Duodenal mucosa (tissue), 2 donors: ENCODE data around the gene CUEDC1.

ENCODE experiments used
- H3K27ac ChIP-seq: one replicate; pipeline ENCODE4 v1.7.0; 2013; ENCODE audit warnings: low read depth, low read length
- H3K27me3 ChIP-seq, 2 donors: one replicate each; pipeline ENCODE4 v1.7.0; 2013; ENCODE audit warnings: low read length in 2 of 2, control low read depth in 1 of 2; ENCODE audit not compliant: insufficient read depth in 2 of 2, control insufficient read depth in 1 of 2
- H3K36me3 ChIP-seq, 2 donors: one replicate each; pipeline ENCODE4 v1.7.0; 2013; ENCODE audit warnings: low read length in 2 of 2, control low read depth in 1 of 2; ENCODE audit not compliant: insufficient read depth in 2 of 2, control insufficient read depth in 1 of 2
- H3K4me1 ChIP-seq, 2 donors: one replicate each; pipeline ENCODE4 v1.7.0; 2013; ENCODE audit warnings: low read length in 2 of 2, control low read depth in 1 of 2; ENCODE audit not compliant: insufficient read depth in 2 of 2, control insufficient read depth in 1 of 2
- H3K4me3 ChIP-seq, 2 donors: one replicate each; pipeline ENCODE4 v1.7.0; 2013; ENCODE audit warnings: low read length in 2 of 2, low read depth in 1 of 2
- H3K9ac ChIP-seq, 2 donors: one replicate each; pipeline ENCODE4 v1.7.0; 2013; ENCODE audit warnings: low read length in 2 of 2, low read depth in 1 of 2
- H3K9me3 ChIP-seq, 2 donors: one replicate each; pipeline ENCODE4 v1.7.0; 2013; ENCODE audit warnings: low read length in 2 of 2, control low read depth in 1 of 2; ENCODE audit not compliant: control insufficient read depth in 1 of 2

Gene CUEDC1

DNA sequence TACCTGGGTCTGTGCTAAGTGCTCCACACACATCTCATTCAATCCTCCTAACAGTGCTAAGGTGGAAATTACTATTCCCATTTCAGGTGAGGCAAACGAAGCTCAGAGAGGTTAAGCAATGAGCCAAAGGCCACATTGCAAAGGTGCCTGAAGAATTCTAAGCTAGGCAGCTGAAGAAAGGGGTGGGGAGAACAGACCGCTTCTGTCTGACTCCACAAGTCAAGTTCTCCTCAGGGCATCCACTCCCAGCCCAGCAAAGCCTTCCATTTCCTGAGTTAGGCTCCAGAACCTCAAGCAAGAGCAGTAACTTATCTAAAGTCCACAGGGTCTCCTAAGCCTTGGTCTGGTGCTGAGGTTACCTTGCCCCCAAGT, 78.4 kb downstream of the CUEDC1 start:
- Histone ChIP-seq H3K4me1 (peaks cover 29 to 38% of the 10 kb centered on the region in 2 donors), H3K27ac (no peak overlapping the region), H3K9ac (no peak overlapping the region)

DNA sequence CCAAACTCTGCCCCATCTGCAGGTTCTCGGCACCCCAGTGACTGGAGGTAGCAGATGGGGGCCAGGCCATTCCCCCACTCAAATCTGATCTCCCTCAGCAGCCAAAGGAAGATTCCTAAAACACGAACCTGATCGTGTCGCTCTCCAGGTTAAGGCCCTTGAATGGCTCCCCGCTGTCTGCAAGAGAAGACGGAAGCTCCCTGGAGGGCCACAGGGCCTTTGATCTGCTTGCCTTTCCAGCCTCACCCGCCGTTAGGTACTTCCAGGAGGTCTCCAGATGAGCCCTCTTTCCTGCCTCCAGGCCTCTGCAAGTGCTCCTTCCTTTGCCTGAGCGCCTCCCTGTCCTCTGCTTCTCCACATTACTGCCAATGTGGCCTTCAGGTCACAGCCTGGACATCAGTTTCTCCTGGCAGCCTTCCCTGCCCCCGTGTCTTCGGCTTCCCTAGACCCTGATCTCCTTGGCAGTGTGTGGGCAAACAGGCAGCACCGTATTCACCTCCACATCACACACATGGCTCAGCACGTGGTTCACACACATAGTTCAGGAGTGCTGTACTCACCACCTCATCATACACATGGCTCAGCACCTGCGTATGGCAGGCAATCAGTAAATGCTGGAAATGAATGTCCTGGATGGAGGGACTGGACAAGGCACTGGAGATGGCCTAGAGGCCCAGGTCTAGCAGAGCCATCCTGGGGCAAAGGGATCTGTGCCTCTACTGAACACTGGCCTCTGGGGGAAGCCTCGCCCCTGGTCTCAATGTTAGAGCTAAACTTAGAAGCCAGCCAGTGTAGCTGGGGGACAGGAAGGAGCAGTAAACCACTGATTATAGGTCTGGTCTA, 79.0 kb downstream of the CUEDC1 start:
- no peaks in the 10 kb centered on the region for H3K9me3 ChIP-seq
- H3K27ac ChIP-seq, result no peak overlapping the region
- no peak overlapping the region for H3K4me3 ChIP-seq
- no peaks in the 10 kb centered on the region for H3K27me3 ChIP-seq
- no peak overlapping the region for H3K9ac ChIP-seq
- peaks cover 6 to 20% of the 10 kb centered on the region in 2 donors for H3K36me3 ChIP-seq
- peaks cover 29 to 38% of the 10 kb centered on the region in 2 donors for H3K4me1 ChIP-seq

More for the DNA sequence above, 78.4 kb downstream of the CUEDC1 start:
- H3K9me3 ChIP-seq, result no peaks in the 10 kb centered on the region
- H3K4me3 ChIP-seq, result no peak overlapping the region
- H3K27me3 ChIP-seq, result no peaks in the 10 kb centered on the region
- peaks cover 6 to 20% of the 10 kb centered on the region in 2 donors for H3K36me3 ChIP-seq

DNA sequence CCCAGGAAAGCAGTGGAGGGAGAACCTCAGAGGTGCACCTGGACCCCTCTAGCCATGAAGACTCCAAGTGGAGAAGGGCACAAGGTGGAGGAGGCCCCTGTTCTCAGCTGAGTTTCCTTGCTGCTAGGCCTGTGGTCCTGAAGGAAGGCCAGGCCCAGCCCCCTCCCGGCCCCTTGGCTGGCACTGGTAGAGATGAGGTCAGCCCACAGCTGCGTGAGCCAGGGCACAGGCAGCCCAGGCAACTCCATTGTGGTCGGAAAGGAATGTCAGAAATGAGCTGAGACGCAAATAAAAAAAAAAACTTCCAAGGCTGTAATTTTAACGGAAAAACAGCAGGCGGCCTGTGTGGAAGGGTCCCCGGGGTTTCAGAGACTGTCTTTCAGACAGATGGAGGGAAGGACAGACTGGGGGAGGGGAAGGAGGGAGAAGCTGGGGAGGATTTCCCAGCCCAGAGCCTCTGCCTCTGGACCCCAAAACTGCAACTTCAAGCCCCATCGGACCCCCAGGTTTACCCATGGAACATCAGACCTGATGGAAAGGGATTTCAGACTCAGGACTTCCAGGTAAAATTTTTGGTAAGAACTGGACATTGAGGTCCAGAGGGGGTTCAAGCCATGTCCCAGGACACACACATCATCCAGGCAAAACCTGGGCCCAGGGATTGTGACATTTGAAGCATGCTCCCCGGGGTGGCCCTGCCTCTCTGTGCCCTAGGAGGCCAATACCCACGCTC, 79.8 kb downstream of the CUEDC1 start:
- H3K36me3 ChIP-seq, result peaks cover 6 to 20% of the 10 kb centered on the region in 2 donors
- H3K9me3 ChIP-seq, result no peaks in the 10 kb centered on the region
- peak overlapping the region; percentile 57 for H3K27ac ChIP-seq
- peaks cover 29 to 33% of the 10 kb centered on the region in 2 donors for H3K4me1 ChIP-seq
- no peaks in the 10 kb centered on the region for H3K27me3 ChIP-seq
- H3K4me3 ChIP-seq, result no peak overlapping the region
- no peak overlapping the region for H3K9ac ChIP-seq

DNA sequence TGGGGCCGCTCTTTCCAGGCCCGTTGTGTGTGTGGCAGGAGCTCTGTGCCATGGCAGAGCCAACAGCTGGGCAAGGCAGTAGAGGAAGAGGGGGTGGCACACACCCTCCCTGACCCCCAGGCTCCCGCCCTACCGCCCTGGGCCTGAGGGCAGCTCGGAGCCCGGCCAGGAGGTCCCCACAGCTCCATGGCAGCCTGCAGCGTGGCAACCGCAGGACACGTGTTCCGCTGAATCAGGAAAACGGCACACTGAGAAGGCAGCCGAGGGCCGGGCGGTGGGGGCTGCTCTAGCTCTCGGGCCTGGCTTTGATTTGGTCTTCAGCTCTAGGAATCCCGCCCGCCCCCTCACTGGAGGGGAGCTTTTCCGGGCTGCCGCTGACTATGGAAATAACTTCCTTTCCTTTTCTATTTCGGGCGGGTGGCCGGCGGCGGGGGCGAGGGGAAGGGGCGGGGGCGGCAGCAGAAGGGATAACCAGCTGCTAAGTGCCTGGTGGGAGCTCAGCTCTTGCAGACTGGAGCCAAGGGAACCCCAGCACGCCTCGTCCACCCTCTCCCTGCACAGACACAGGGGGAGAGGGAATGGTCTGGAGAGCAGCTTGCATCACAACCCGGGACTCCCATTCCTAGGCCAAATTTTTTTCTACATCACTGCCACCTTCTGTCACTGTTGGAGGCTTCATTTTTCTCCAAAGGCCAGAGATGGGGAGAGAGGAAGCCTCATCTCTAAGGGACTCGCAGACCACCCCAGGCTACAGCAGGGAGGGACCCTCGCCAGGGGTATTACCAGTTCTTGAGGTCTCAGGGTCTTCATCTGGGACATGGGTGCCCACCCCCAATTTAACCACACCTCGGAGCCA, 80.5 kb downstream of the CUEDC1 start:
- H3K4me3 ChIP-seq, result no peak overlapping the region
- H3K9me3 ChIP-seq, result no peaks in the 10 kb centered on the region
- no peak overlapping the region for H3K9ac ChIP-seq
- H3K36me3 ChIP-seq, result peaks cover 6 to 20% of the 10 kb centered on the region in 2 donors
- peaks cover 27% of the 10 kb centered on the region in 2 donors for H3K4me1 ChIP-seq
- no peaks in the 10 kb centered on the region for H3K27me3 ChIP-seq
- H3K27ac ChIP-seq, result peak overlapping the region; percentile 57

DNA sequence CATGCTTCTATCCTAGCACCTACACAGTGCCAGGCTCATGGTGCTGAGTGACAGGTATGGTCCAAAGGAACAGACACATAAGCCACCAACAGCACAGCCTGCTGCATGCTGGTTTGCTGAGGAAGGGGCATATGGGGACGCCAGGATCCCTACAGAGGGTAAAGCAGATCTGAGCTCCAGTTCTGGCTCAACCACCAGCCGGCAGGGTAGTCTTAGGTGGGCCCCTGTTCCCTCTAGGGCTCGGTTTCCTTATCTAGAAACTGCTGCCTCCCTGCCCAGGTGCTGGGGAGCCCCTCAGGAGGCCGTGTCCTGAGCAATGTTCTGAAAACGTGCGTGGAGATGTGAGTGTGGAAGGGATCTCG, 81.2 kb downstream of the CUEDC1 start:
- H3K4me3 ChIP-seq, result no peak overlapping the region
- H3K9ac ChIP-seq, result no peak overlapping the region
- H3K9me3 ChIP-seq, result no peaks in the 10 kb centered on the region
- no peaks in the 10 kb centered on the region for H3K27me3 ChIP-seq
- peak overlapping the region; percentile 39 for H3K27ac ChIP-seq
- peaks cover 27 to 31% of the 10 kb centered on the region in 2 donors for H3K4me1 ChIP-seq
- H3K36me3 ChIP-seq, result peaks cover 6 to 18% of the 10 kb centered on the region in 2 donors

DNA sequence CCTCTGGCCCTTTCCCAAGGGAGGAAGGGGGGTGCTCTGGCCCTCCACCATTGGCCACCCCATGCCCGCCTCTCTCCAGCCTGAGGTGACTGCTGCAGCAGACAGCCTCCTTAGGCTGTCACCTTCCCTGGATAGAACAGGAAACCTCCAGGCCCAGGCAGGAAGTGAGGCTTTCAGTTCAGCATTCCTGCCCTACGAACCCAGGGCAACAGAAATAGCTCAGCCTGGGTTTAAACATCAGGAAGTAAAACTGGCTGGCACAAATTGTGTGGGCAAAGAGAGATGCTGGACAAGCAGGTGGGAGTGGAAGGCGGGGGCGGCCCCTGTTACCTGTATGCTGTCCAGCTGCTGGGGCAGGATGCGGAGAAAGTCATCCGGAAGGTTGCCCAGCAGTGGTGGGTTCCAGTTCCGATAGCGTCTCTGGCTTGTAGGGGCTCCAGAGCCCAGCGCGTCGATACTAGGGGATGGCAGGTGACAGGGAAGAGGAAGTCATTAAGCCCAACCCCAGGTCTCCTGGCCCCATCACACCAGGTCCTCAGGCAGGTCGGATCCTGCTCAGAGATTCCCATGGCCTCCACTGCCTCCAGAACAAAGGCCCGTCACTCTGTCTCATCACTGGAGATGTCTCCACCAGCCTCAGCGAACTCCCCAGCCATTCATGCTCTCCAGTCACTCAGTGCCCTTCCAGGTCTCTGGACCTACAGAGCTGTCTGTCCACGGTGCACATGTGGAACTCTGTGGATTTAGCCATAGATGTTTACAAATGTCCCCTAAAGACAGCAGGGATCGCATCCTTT, 81.8 kb downstream of the CUEDC1 start:
- peaks cover 31 to 37% of the 10 kb centered on the region in 2 donors for H3K4me1 ChIP-seq
- no peak overlapping the region for H3K9ac ChIP-seq
- H3K27ac ChIP-seq, result peak overlapping the region; percentile 39
- H3K9me3 ChIP-seq, result no peaks in the 10 kb centered on the region
- no peak overlapping the region for H3K4me3 ChIP-seq
- H3K36me3 ChIP-seq, result peaks cover 6 to 16% of the 10 kb centered on the region in 2 donors
- H3K27me3 ChIP-seq, result no peaks in the 10 kb centered on the region

DNA sequence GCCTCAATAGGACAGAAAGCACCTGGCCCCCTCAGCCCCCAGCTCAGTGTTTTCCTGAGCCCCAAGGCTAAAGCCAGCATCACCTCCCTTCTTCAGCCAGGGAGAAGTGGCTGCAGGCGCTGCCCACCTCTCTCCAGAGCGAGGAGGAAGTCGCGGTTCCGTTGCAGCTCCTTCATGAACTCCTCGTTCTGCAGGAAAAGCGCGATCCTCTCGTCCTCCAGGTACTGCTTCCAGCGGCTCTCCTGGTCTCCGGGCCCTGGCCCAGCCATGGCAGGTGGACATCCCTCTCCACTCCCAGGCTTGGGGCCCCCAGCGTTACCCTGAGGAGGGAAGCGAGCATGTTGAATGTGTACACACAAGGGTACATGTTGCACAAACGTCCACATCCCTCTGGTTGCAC, 82.7 kb downstream of the CUEDC1 start:
- Histone ChIP-seq H3K9me3 (no peaks in the 10 kb centered on the region), H3K27me3 (no peaks in the 10 kb centered on the region), H3K4me1 (peaks cover 40 to 45% of the 10 kb centered on the region in 2 donors), H3K27ac (no peak overlapping the region), H3K36me3 (peaks cover 6 to 10% of the 10 kb centered on the region in 2 donors), H3K4me3 (no peak overlapping the region), H3K9ac (no peak overlapping the region)

DNA sequence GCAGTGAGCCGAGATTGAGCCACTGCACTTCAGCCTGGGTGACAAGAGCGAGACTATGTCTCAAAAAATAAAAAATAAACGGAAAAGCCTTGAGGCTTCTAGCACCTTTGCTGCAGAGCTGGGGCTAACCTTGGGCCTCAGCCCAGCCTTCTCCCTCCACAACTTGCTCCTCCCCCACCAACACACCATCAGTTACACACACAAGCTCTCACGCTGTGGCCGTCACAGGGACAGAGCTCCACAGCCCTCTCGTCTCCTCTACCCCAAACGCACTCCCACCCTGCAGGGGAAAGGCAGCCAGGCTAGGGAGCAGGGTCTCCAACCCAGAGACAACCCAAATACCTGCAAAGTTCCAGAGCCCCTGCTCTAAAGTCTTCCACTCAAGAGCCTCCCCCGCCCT, 83.3 kb downstream of the CUEDC1 start:
- Histone ChIP-seq H3K4me1 (peaks cover 44 to 45% of the 10 kb centered on the region in 2 donors), H3K27me3 (no peaks in the 10 kb centered on the region), H3K4me3 (no peak overlapping the region), H3K36me3 (peaks cover 6 to 10% of the 10 kb centered on the region in 2 donors), H3K9ac (no peak overlapping the region), H3K27ac (no peak overlapping the region), H3K9me3 (no peaks in the 10 kb centered on the region)

DNA sequence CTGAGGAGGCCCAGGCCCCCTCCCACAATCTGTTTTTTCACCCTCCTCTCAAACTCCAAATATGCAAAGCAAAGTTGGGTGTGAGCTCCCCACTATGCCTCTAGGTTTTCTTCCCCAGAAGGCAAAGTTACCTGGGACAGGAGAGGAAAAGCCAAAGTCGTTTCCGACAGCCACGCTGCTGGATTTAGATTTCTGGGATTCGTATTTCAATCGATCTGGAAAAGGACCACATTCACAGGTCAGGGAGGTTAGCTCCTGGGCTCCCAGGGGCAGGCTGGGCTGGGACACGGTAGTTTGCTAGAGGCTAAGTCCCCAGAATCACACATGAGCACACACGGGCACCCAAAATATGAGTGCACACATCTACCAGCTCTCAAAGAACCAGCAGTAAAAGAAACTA, 84.1 kb downstream of the CUEDC1 start:
- Histone ChIP-seq H3K9ac (no peak overlapping the region), H3K9me3 (no peaks in the 10 kb centered on the region), H3K36me3 (peaks cover 0 to 10% of the 10 kb centered on the region in 2 donors), H3K4me3 (no peak overlapping the region), H3K27ac (no peak overlapping the region), H3K27me3 (no peaks in the 10 kb centered on the region), H3K4me1 (peaks cover 44 to 45% of the 10 kb centered on the region in 2 donors)
